ENCODE measurements around the gene MAU2. TPM values are rescaled to one million over a fixed set of nuclear protein-coding genes. Genes with fewer than 3 reads are reported as not detected.

MAU2 gene
- total and polyA plus RNA-seq, 2 experiments from 2014 or later = 18.9 to 62.2 TPM

DNA sequence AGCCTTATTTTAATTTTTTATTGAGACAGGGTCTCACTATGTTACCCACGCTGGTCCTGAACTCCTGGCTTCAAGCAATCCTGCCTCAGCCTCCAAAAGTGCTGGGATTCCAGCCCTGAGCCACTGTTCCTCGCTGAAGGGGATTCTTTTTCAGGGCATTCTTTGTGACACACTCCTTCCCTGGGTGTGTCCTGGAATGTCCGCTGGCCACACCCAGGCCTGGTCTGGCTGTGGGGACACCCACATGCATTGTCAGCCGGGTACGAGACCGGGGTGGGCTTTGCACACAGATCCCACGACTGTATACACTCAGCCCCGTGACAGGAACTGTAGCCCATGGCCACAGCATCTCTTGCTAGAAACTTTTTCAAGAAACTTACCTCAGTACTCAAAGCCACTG is 50.4 kb downstream of the MAU2 start:
- H3K27ac Mint-ChIP-seq = no peak overlapping the region
- no peaks in the 10 kb centered on the region for H3K9me3 Mint-ChIP-seq
- no peaks in the 10 kb centered on the region for H3K27me3 ChIP-seq (ENCODE audit: insufficient read depth)
- H3K9me2 ChIP-seq (ENCODE audit: insufficient read depth) = no peaks in the 10 kb centered on the region
- no peak overlapping the region for H2AFZ ChIP-seq
- H4K20me1 ChIP-seq (replicated peaks; ENCODE audit: insufficient read depth) = no peaks in the 10 kb centered on the region
- no peak overlapping the region for H3K4me3 Mint-ChIP-seq
- H3K27me3 Mint-ChIP-seq (ENCODE audit: insufficient read depth, low read depth, poor library complexity) = peaks cover 3% of the 10 kb centered on the region
- peaks cover 10% of the 10 kb centered on the region; the same call in 2 of the 3 replicates for H3K4me1 Mint-ChIP-seq
- no peak for DNase-seq (ENCODE audit: low spot score)
- H3F3A ChIP-seq (replicated peaks; ENCODE audit: low read depth) = 0 out of 2 replicates have a peak, but pooled peaks cover 5% of the 10 kb centered on the region
- no peaks in the 10 kb centered on the region for H3K79me2 ChIP-seq (replicated peaks; ENCODE audit: insufficient read depth)
- no peak overlapping the region for H3K4me3 ChIP-seq
- peaks cover 3% of the 10 kb centered on the region; the same call in 1 of the 2 replicates for H3K4me1 ChIP-seq (ENCODE audit: insufficient read depth)
- H3K36me3 Mint-ChIP-seq (ENCODE audit: low read depth) = no peaks in the 10 kb centered on the region
- no peak overlapping the region for H3K27ac ChIP-seq (ENCODE audit: low read depth)
- TF ChIP-seq STAT1 (IDR thresholded peaks at IDR 0.05; ENCODE audit: unreplicated experiment) (no peak), EZH2phosphoT487 (IDR thresholded peaks at IDR 0.05; ENCODE audit: unreplicated experiment) (no peak), EZH2 (IDR thresholded peaks at IDR 0.05; ENCODE audit: low read depth, unreplicated experiment) (no peak)
- H3K4me2 ChIP-seq = no peak overlapping the region
- H3K36me3 ChIP-seq (ENCODE audit: insufficient read depth) = no peaks in the 10 kb centered on the region
- no peak for ATAC-seq

DNA sequence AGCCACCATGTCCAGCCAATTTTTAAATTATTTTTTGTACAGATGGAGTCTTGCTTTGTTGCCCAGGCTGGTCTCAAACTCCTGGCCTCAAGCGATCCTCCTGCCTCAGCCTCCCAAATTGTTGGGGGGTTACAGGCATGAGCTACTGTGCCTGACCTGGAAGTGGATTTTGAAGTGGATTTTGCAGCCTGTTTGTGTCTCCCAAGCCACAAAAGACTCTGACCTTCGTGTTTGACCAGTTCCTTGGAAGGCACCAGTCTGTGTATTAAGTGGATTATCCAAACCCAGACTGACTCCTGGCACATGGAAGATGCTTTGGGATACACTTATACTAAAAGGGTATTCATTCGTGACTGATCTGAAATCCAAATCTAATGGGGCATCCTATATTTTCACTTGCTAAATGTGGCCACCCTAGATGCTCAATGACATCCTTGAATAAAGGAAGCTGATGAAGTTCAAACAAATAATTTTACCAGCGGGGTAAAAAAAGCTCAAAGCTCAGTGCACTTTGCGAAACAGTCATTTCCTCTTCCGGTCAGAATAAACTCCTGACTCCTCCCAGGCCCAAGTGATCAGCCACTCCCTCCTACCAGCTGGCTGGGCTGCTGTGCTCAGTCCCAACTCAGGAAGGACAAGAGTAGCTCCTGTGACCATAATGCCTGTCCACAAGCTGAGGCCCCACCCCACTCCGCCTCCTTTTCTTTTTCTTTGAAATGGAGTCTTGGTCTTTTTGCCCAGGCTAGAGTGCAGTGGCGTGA is 52.2 kb downstream of the MAU2 start:
- peaks cover 3% of the 10 kb centered on the region; the same call in 1 of the 2 replicates for H3K4me1 ChIP-seq (ENCODE audit: insufficient read depth)
- H3K4me3 ChIP-seq = no peak overlapping the region
- TF ChIP-seq EZH2phosphoT487 (IDR thresholded peaks at IDR 0.05; ENCODE audit: unreplicated experiment) = no peak
- no peak for TF ChIP-seq ZNF114 (CRISPR knock-in tag; IDR thresholded peaks at IDR 0.05)
- TF ChIP-seq STAT1 (IDR thresholded peaks at IDR 0.05; ENCODE audit: unreplicated experiment) = no peak
- TF ChIP-seq POLR2AphosphoS5 (IDR thresholded peaks at IDR 0.05; ENCODE audit: low read depth) = no peak
- TF ChIP-seq, protein P1, sequence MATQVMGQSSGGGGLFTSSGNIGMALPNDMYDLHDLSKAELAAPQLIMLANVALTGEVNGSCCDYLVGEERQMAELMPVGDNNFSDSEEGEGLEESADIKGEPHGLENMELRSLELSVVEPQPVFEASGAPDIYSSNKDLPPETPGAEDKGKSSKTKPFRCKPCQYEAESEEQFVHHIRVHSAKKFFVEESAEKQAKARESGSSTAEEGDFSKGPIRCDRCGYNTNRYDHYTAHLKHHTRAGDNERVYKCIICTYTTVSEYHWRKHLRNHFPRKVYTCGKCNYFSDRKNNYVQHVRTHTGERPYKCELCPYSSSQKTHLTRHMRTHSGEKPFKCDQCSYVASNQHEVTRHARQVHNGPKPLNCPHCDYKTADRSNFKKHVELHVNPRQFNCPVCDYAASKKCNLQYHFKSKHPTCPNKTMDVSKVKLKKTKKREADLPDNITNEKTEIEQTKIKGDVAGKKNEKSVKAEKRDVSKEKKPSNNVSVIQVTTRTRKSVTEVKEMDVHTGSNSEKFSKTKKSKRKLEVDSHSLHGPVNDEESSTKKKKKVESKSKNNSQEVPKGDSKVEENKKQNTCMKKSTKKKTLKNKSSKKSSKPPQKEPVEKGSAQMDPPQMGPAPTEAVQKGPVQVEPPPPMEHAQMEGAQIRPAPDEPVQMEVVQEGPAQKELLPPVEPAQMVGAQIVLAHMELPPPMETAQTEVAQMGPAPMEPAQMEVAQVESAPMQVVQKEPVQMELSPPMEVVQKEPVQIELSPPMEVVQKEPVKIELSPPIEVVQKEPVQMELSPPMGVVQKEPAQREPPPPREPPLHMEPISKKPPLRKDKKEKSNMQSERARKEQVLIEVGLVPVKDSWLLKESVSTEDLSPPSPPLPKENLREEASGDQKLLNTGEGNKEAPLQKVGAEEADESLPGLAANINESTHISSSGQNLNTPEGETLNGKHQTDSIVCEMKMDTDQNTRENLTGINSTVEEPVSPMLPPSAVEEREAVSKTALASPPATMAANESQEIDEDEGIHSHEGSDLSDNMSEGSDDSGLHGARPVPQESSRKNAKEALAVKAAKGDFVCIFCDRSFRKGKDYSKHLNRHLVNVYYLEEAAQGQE (IDR thresholded peaks at IDR 0.05; ENCODE audit: unreplicated experiment) = no peak
- H3K9me2 ChIP-seq (ENCODE audit: insufficient read depth) = no peaks in the 10 kb centered on the region
- peak; percentile 65 for DNase-seq (ENCODE audit: low spot score)
- H3K4me2 ChIP-seq = no peak overlapping the region
- peak overlapping the region; percentile 57 for H2AFZ ChIP-seq
- H3K4me1 Mint-ChIP-seq = peaks cover 12% of the 10 kb centered on the region
- peaks cover 6% of the 10 kb centered on the region for H3K27me3 Mint-ChIP-seq (ENCODE audit: insufficient read depth, low read depth, poor library complexity)
- H3K79me2 ChIP-seq (replicated peaks; ENCODE audit: insufficient read depth) = no peaks in the 10 kb centered on the region
- H3K36me3 Mint-ChIP-seq (ENCODE audit: low read depth) = no peaks in the 10 kb centered on the region
- peak; percentile 72 for ATAC-seq
- no peak overlapping the region for H3K27ac Mint-ChIP-seq
- no peaks in the 10 kb centered on the region for H3K9me3 Mint-ChIP-seq
- no peaks in the 10 kb centered on the region for H3K36me3 ChIP-seq (ENCODE audit: insufficient read depth)
- H3K4me3 Mint-ChIP-seq = no peak overlapping the region
- no peak overlapping the region for H3K27ac ChIP-seq (ENCODE audit: low read depth)
- 0 out of 2 replicates have a peak, but pooled peaks cover 2% of the 10 kb centered on the region for H3F3A ChIP-seq (replicated peaks; ENCODE audit: low read depth)
- no peaks in the 10 kb centered on the region for H3K27me3 ChIP-seq (ENCODE audit: insufficient read depth)
- H4K20me1 ChIP-seq (replicated peaks; ENCODE audit: insufficient read depth) = no peaks in the 10 kb centered on the region
